Measurements from ENCODE around the gene SNAPC5. TPM values are rescaled to one million over a fixed set of nuclear protein-coding genes. Genes with fewer than 3 reads are reported as not detected.

SNAPC5 gene
- total RNA-seq, 1 experiment from 2014 or later, result 36.4 TPM

- POLR2A ChIA-PET, result no interaction called here
- ATAC-seq (no peak), DNase-seq (ENCODE audit: low read depth, low spot score) (no peak)
- Histone ChIP-seq H3K9me3 (ENCODE audit: control insufficient read depth, insufficient read depth, low read depth, low read length) (no peaks in the 10 kb centered on the region), H3K27ac (ENCODE audit: low read length) (no peak overlapping the region), H3K4me1 (ENCODE audit: control insufficient read depth, insufficient read depth, low read length) (no peaks in the 10 kb centered on the region), H3K36me3 (ENCODE audit: control insufficient read depth, insufficient read depth, low read length) (no peaks in the 10 kb centered on the region), H3K27me3 (ENCODE audit: control insufficient read depth, insufficient read depth, low read length) (no peaks in the 10 kb centered on the region), H3K4me3 (ENCODE audit: low read depth in 2 of 2, low read length in 2 of 2) (no peak overlapping the region)
- intact Hi-C loops (cut with micrococcal nuclease; ENCODE audit: unreplicated experiment) (no loop called here), in situ Hi-C loops (cut with HindIII; ENCODE audit: low pct_unique_long_range_greater_than_20kb, low sequenced_read_pairs) (no loop called here)
- BruUV-seq (replicated peaks), result no TSS peak
- CTCF ChIA-PET, result no interaction called here
- TF ChIP-seq CTCF (IDR thresholded peaks at IDR 0.05), result no peak
- no peak for TF ChIP-seq POLR2AphosphoS5 (IDR thresholded peaks at IDR 0.05; ENCODE audit: low read depth, low read length)
- no peak for TF ChIP-seq SIN3A (IDR thresholded peaks at IDR 0.05; ENCODE audit: borderline replicate concordance, insufficient read depth, low read depth, low read length)
- TF ChIP-seq TCF7L2 (IDR thresholded peaks at IDR 0.05; ENCODE audit: low read depth, low read length), result no peak
- TF ChIP-seq REST (IDR thresholded peaks at IDR 0.05; ENCODE audit: insufficient read depth in 1 of 2, low read depth in 2 of 2, low read length in 1 of 2), result no peak
These were observed 43.4 kb downstream of the SNAPC5 start for GRCh38 chr15:66454143-66454542.

GRCh38 chr15:66452971-66453580 lies 44.5 kb downstream of the SNAPC5 start:
- CTCF ChIA-PET, result no interaction called here
- intact Hi-C loops (cut with micrococcal nuclease; ENCODE audit: unreplicated experiment), result no loop called here

More at GRCh38 chr15:66452971-66453580, 44.5 kb downstream of the SNAPC5 start:
- Histone ChIP-seq H3K27me3 (ENCODE audit: control insufficient read depth, insufficient read depth, low read length) (no peaks in the 10 kb centered on the region), H3K4me1 (ENCODE audit: control insufficient read depth, insufficient read depth, low read length) (no peaks in the 10 kb centered on the region), H3K36me3 (ENCODE audit: control insufficient read depth, insufficient read depth, low read length) (no peaks in the 10 kb centered on the region), H3K27ac (ENCODE audit: low read length) (no peak overlapping the region), H3K4me3 (ENCODE audit: low read depth in 2 of 2, low read length in 2 of 2) (no peak overlapping the region), H3K9me3 (ENCODE audit: control insufficient read depth, insufficient read depth, low read depth, low read length) (no peaks in the 10 kb centered on the region)
- no TSS peak for BruUV-seq (replicated peaks)
- POLR2A ChIA-PET, result no interaction called here
- TF ChIP-seq REST (IDR thresholded peaks at IDR 0.05; ENCODE audit: insufficient read depth in 1 of 2, low read depth in 2 of 2, low read length in 1 of 2) (no peak), SIN3A (IDR thresholded peaks at IDR 0.05; ENCODE audit: borderline replicate concordance, insufficient read depth, low read depth, low read length) (no peak), POLR2AphosphoS5 (IDR thresholded peaks at IDR 0.05; ENCODE audit: low read depth, low read length) (no peak), TCF7L2 (IDR thresholded peaks at IDR 0.05; ENCODE audit: low read depth, low read length) (no peak), CTCF (IDR thresholded peaks at IDR 0.05) (no peak)
- in situ Hi-C loops (cut with HindIII; ENCODE audit: low pct_unique_long_range_greater_than_20kb, low sequenced_read_pairs), result no loop called here
- ATAC-seq (no peak), DNase-seq (ENCODE audit: low read depth, low spot score) (no peak)
